IMR-90 (cell line): ENCODE measurements around the gene SGCA. TPM values are rescaled to one million over a fixed set of nuclear protein-coding genes. Genes with fewer than 3 reads are reported as not detected.

Experiments used
- ATAC-seq: fragments of 200-7000 bp; cut with Tn5 transposase; 2 replicates; pipeline ENCODE4 v1.9.1; 2020; ENCODE audit warnings: low read depth, mild to moderate bottlenecking, moderate library complexity
- BruUV-seq: library from RNA; stranded (reverse); fragments of 400-500 nt; replicated peaks from 2 replicates; lab custom pipeline; 2021; lab: Mats Ljungman, UMichigan
- CTCF ChIA-PET: fragments of 300-600 bp; formaldehyde crosslinking; extraction: SDS; loops from one replicate; lab custom pipeline; 2021; ENCODE audit warnings: antibody characterized with exemption; lab: Yijun Ruan, JAX
- POLR2A ChIA-PET: fragments of 300-600 bp; sonication (Branson Sonifier 250); formaldehyde crosslinking; loops from one replicate; lab custom pipeline; 2022; ENCODE audit warnings: antibody characterized with exemption; ENCODE audit not compliant: unreplicated experiment; lab: Charles Lee
- DNase-seq: peaks from one replicate; pipeline ENCODE4 v3.0.0; 2013
- H2AFZ ChIP-seq: replicated peaks from 2 replicates; pipeline ENCODE3; 2013; ENCODE audit warnings: low read length, mild to moderate bottlenecking; ENCODE audit not compliant: poor library complexity
- H2AK5ac ChIP-seq: 2 replicates; pipeline ENCODE4 v1.6.1; 2013; ENCODE audit warnings: low read depth, low read length, inconsistent platforms
- H2AK9ac ChIP-seq: replicated peaks from 2 replicates; pipeline ENCODE3; 2013; ENCODE audit warnings: mild to moderate bottlenecking, low read depth, low read length, moderate library complexity; ENCODE audit not compliant: poor library complexity
- H2BK120ac ChIP-seq: 2 replicates; pipeline ENCODE4 v1.6.1; 2013; ENCODE audit warnings: low read depth, low read length, inconsistent platforms
- H2BK15ac ChIP-seq: 3 replicates; pipeline ENCODE4 v1.6.1; 2013; ENCODE audit warnings: low read depth, low read length, inconsistent platforms
- H2BK20ac ChIP-seq: 2 replicates; pipeline ENCODE4 v1.6.1; 2013; ENCODE audit warnings: low read depth, mild to moderate bottlenecking, inconsistent platforms, low read length, moderate library complexity
- H2BK5ac ChIP-seq: 2 replicates; pipeline ENCODE4 v1.6.1; 2013; ENCODE audit warnings: mild to moderate bottlenecking, low read depth, low read length, inconsistent platforms; ENCODE audit not compliant: poor library complexity, severe bottlenecking
- H3K14ac ChIP-seq: replicated peaks from 2 replicates; pipeline ENCODE4 v1.6.1; 2013; ENCODE audit warnings: low read depth, low read length, inconsistent platforms
- H3K18ac ChIP-seq: 2 replicates; pipeline ENCODE4 v1.6.1; 2013; ENCODE audit warnings: low read depth, low read length, control low read depth
- H3K23ac ChIP-seq: 2 replicates; pipeline ENCODE4 v1.6.1; 2013; ENCODE audit warnings: low read depth, low read length, inconsistent platforms
- H3K27ac ChIP-seq: 2 replicates; pipeline ENCODE4 v1.5.1; 2013; ENCODE audit warnings: mild to moderate bottlenecking, control low read depth, low read length; ENCODE audit not compliant: insufficient read depth
- H3K27me3 ChIP-seq: 2 replicates; pipeline ENCODE4 v1.6.1; 2013; ENCODE audit warnings: low read length; ENCODE audit not compliant: control insufficient read depth, insufficient read depth
- H3K36me3 ChIP-seq: 2 replicates; pipeline ENCODE4 v1.6.1; 2013; ENCODE audit warnings: low read length, mixed read lengths; ENCODE audit not compliant: control insufficient read depth, insufficient read depth
- H3K4ac ChIP-seq: 2 replicates; pipeline ENCODE4 v1.6.1; 2013; ENCODE audit warnings: low read depth, low read length, inconsistent platforms
- H3K4me1 ChIP-seq: 2 replicates; pipeline ENCODE4 v1.6.1; 2013; ENCODE audit warnings: low read length, mixed read lengths; ENCODE audit not compliant: control insufficient read depth, insufficient read depth
- H3K4me2 ChIP-seq: 2 replicates; pipeline ENCODE4 v1.6.1; 2013; ENCODE audit warnings: low read depth, mild to moderate bottlenecking, control low read depth, low read length, moderate library complexity
- H3K4me3 ChIP-seq: 2 replicates; pipeline ENCODE4 v1.5.1; 2013; ENCODE audit warnings: low read depth, mild to moderate bottlenecking, control low read depth, low read length, moderate library complexity; ENCODE audit not compliant: insufficient read depth
- H3K56ac ChIP-seq: 2 replicates; pipeline ENCODE4 v1.6.1; 2013; ENCODE audit warnings: low read length, inconsistent platforms; ENCODE audit not compliant: insufficient read depth; ENCODE audit errors: extremely low read depth
- H3K79me1 ChIP-seq, 2 experiments: 2 replicates each; pipeline ENCODE4 v1.6.1; 2013; ENCODE audit warnings: low read length in 2 of 2, inconsistent platforms in 1 of 2, low read depth in 1 of 2
- H3K9ac ChIP-seq: 2 replicates; pipeline ENCODE4 v1.6.1; 2013; ENCODE audit warnings: low read depth, low read length, control low read depth
- H3K9me1 ChIP-seq: 2 replicates; pipeline ENCODE4 v1.6.1; 2013; ENCODE audit warnings: low read length, inconsistent platforms; ENCODE audit not compliant: insufficient read depth
- H3K9me3 ChIP-seq: 2 replicates; pipeline ENCODE4 v1.6.1; 2013; ENCODE audit warnings: low read length; ENCODE audit not compliant: control insufficient read depth, insufficient read depth
- H4K20me1 ChIP-seq: 2 replicates; pipeline ENCODE4 v1.6.1; 2013; ENCODE audit warnings: low read length, inconsistent platforms; ENCODE audit not compliant: insufficient read depth
- H4K5ac ChIP-seq: 2 replicates; pipeline ENCODE4 v1.6.1; 2013; ENCODE audit warnings: mild to moderate bottlenecking, low read depth, low read length, control low read depth
- H4K8ac ChIP-seq, 2 experiments: 2 replicates each; pipeline ENCODE4 v1.6.1; 2013; ENCODE audit warnings: low read depth in 2 of 2, low read length in 2 of 2, control low read depth in 1 of 2, inconsistent platforms in 1 of 2
- H4K91ac ChIP-seq: 2 replicates; pipeline ENCODE4 v1.6.1; 2013; ENCODE audit warnings: low read depth, low read length, inconsistent platforms; ENCODE audit not compliant: insufficient read depth
- CHD1 ChIP-seq: IDR thresholded peaks from 2 replicates; pipeline ENCODE4 v1.6.1; 2012; ENCODE audit warnings: low read depth, low read length, improper control_type of control experiment
- FOS ChIP-seq: fragments of 150-350 bp; IDR thresholded peaks from 2 replicates; pipeline ENCODE4 v1.6.1; 2016; ENCODE audit warnings: low read depth, low read length
- MAFK ChIP-seq: IDR thresholded peaks from 2 replicates; pipeline ENCODE4 v1.6.1; 2012; ENCODE audit warnings: low read depth, low read length, improper control_type of control experiment
- MAZ ChIP-seq: IDR thresholded peaks from 2 replicates; pipeline ENCODE4 v1.6.1; 2012; ENCODE audit warnings: low read depth, mild to moderate bottlenecking, low read length, improper control_type of control experiment, moderate library complexity, borderline replicate concordance
- MXI1 ChIP-seq: IDR thresholded peaks from 2 replicates; pipeline ENCODE4 v1.6.1; 2012; ENCODE audit warnings: low read depth, mild to moderate bottlenecking, low read length, moderate library complexity, borderline replicate concordance
- POLR2A ChIP-seq: IDR thresholded peaks from 2 replicates; pipeline ENCODE4 v1.6.1; 2012; ENCODE audit warnings: mild to moderate bottlenecking, low read depth, low read length
- SMC3 ChIP-seq: fragments of 150-350 bp; IDR thresholded peaks from 2 replicates; pipeline ENCODE4 v1.6.1; 2016; ENCODE audit warnings: low read depth, mild to moderate bottlenecking, antibody characterized with exemption, low read length, moderate library complexity
- WGBS, 2 experiments: methylation state at CpG; one replicate each; pipeline versions ENCODE4 v1.1.5 to v1.1.7; 2013; ENCODE audit warnings: missing lambda C conversion rate in 2 of 2; ENCODE audit not compliant: insufficient read length in 1 of 2; ENCODE audit errors: extremely low coverage in 2 of 2; 5-methylcytosine and 5-hydroxymethylcytosine counted together
- dilution Hi-C: fragments of 300-500 bp; cut with HindIII; formaldehyde crosslinking; loops from one replicate; pipeline ENCODE4 v1.14.3; 2018; ENCODE audit warnings: low sequenced_read_pairs; ENCODE audit not compliant: unreplicated experiment
- in situ Hi-C: fragments of 300-500 bp; cut with MboI; formaldehyde crosslinking; loops from 3 replicates; pipeline ENCODE4 v1.14.3; 2019; ENCODE audit warnings: low sequenced_read_pairs, inconsistent platforms, mixed read lengths
- intact Hi-C: fragments of 100-400 bp; cut with micrococcal nuclease; formaldehyde crosslinking; loops from 2 replicates; pipeline ENCODE4 v1.10.0; 2022
- polyA plus RNA-seq, 3 experiments: library from polyadenylated mRNA; depleted of rRNA; stranded (reverse); fragments of >200 nt; gene quantifications; 2 replicates each; pipeline ENCODE4 v1.2.3, GENCODE V29; 2012; ENCODE audit warnings: low replicate concordance in 1 of 3
- total RNA-seq: library from RNA; depleted of rRNA; stranded (reverse); fragments of >200 nt; gene quantifications from 2 replicates; pipeline ENCODE4 v1.2.3, GENCODE V29; 2012
- TF ChIP-seq, protein P1 (sequence below): fragments of 150-350 bp; IDR thresholded peaks from 2 replicates; pipeline ENCODE4 v1.6.1; 2017; ENCODE audit warnings: mild to moderate bottlenecking, antibody characterized with exemption, low read length, low read depth

SGCA gene
- total and polyA plus RNA-seq, 2 of the 4 experiments (the other 2 are of a cell fraction): 0.19 TPM; not detected in 1

DNA sequence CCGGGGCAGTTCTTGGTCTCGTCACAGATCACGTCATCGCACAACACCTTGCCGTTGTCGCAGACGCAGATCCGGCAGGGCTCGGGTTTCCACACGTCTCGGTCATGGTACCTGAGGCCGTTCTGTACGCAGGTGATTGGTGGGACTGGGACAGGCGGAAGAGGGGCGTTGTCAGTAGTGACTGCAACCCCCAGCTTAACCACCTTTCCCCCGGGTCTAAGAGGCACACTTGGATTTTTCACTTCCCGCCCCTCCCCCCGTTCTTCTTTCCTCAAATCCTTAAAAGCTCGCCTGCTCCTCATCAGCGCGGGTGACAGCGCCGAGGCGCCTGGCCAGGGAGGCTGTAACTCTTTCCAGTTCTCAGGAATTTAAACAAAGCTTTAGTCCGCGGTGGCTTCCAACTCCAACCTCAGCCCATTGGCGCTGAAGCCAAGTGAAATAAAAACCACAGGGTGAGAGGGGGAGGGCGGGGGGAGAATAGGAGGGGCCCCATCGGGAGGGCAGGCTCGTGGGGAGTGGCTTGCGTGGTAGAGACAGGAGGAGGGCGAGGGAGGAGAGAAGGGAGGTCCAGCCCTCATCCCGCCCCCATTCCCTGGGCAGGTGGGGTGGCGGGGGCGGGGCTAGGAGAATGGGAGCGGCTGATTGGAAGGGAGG lies 34.1 kb downstream of the SGCA start:
- H3K4me2 ChIP-seq: peak overlapping the region; percentile 63
- peak overlapping the region; percentile 85 for H2AK5ac ChIP-seq
- H3K23ac ChIP-seq: peak overlapping the region; percentile 94
- H3K27me3 ChIP-seq: no peaks in the 10 kb centered on the region
- peaks cover 63% of the 10 kb centered on the region for H4K20me1 ChIP-seq
- H3K4me3 ChIP-seq: peak overlapping the region; percentile 80
- peak overlapping the region; percentile 88 for H3K14ac ChIP-seq
- intact Hi-C loops: loop anchor here (1.0 kb wide), 4 partner anchors 10 to 70 kb away; no protein-coding TSS in a partner anchor
- POLR2A ChIA-PET: interaction anchor here (0.6 to 8.6 kb wide), 24 partner anchors 9 to 291 kb away, joined by 3 to 159 read pairs (median 7); no protein-coding TSS in a partner anchor
- TF ChIP-seq SMC3 (no peak), MAZ (peak; percentile 70), CHD1 (peak; percentile 88; the same call in 1 of the 2 replicates), MXI1 (no peak), FOS (no peak), MAFK (no peak), POLR2A (peak; percentile 6; the same call in 1 of the 2 replicates)
- TF ChIP-seq, protein P1, sequence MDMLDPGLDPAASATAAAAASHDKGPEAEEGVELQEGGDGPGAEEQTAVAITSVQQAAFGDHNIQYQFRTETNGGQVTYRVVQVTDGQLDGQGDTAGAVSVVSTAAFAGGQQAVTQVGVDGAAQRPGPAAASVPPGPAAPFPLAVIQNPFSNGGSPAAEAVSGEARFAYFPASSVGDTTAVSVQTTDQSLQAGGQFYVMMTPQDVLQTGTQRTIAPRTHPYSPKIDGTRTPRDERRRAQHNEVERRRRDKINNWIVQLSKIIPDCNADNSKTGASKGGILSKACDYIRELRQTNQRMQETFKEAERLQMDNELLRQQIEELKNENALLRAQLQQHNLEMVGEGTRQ: no peak
- in situ Hi-C loops: loop anchor here (5.0 kb wide), 1 partner anchor 72 kb away; the partner anchor contains the start of gene TMEM92
- DNase-seq (peak; percentile 93), ATAC-seq (peak; percentile 58)
- H2BK20ac ChIP-seq: no peak overlapping the region
- peak overlapping the region; percentile 98 for H3K9ac ChIP-seq
- H3K18ac ChIP-seq: peak overlapping the region; percentile 97
- peak overlapping the region; percentile 10 for H2AFZ ChIP-seq
- peaks cover 49% of the 10 kb centered on the region for H3K4me1 ChIP-seq
- H2BK5ac ChIP-seq: peak overlapping the region; percentile 99
- peak overlapping the region; percentile 96 for H3K56ac ChIP-seq
- CTCF ChIA-PET: interaction anchor here (0.6 to 1.6 kb wide), 5 partner anchors 10 to 68 kb away, joined by 3 to 6 read pairs (median 4); no protein-coding TSS in a partner anchor
- H3K9me3 ChIP-seq: no peaks in the 10 kb centered on the region
- H4K8ac ChIP-seq: peak overlapping the region; percentile 15 to 87; a peak in 3 of 4 replicates
- H2BK15ac ChIP-seq: no peak overlapping the region
- H4K91ac ChIP-seq: peak overlapping the region; percentile 71
- H3K27ac ChIP-seq: peak overlapping the region; percentile 99
- peaks cover 4% of the 10 kb centered on the region for H3K9me1 ChIP-seq
- peak overlapping the region; percentile 90 for H2AK9ac ChIP-seq
- peak overlapping the region; percentile 82 for H4K5ac ChIP-seq
- dilution Hi-C loops: no loop called here
- H2BK120ac ChIP-seq: peak overlapping the region; percentile 53
- peaks cover 18 to 64% of the 10 kb centered on the region in 2 experiments; a peak in 3 of 4 replicates for H3K79me1 ChIP-seq
- H3K4ac ChIP-seq: peak overlapping the region; percentile 88
- BruUV-seq: no TSS peak
- peaks cover 49% of the 10 kb centered on the region for H3K36me3 ChIP-seq
- WGBS, 2 experiments: 0% methylated on average over 12 of the region's 36 CpGs; no CpG with 5 or more reads in 1 of the 2 experiments
